OCI-LY7 (cell line): Measurements from ENCODE around the gene PIK3CB. TPM values are rescaled to one million over a fixed set of nuclear protein-coding genes. Genes with fewer than 3 reads are reported as not detected.

Experiments used
- BruUV-seq: library from RNA; stranded (reverse); fragments of 400-500 nt; replicated peaks from 2 replicates; lab custom pipeline; 2021; lab: Mats Ljungman, UMichigan
- CTCF ChIA-PET: fragments of 300-600 bp; sonication (Branson Sonifier 250); formaldehyde crosslinking; loops from one replicate; lab custom pipeline; 2022; ENCODE audit warnings: antibody characterized with exemption; ENCODE audit not compliant: unreplicated experiment; lab: Charles Lee
- POLR2A ChIA-PET: fragments of 300-600 bp; sonication (Branson Sonifier 250); formaldehyde crosslinking; loops from one replicate; lab custom pipeline; 2022; ENCODE audit warnings: antibody characterized with exemption; lab: Charles Lee
- DNase-seq: peaks from one replicate; pipeline ENCODE4 v3.0.0-alpha.2; 2015; ENCODE audit warnings: low spot score
- H2AFZ ChIP-seq: fragments of 200-600 bp; sonication (generic), shearing (Covaris generic); 2 replicates; pipeline ENCODE4 v1.6.1; 2014; ENCODE audit warnings: mild to moderate bottlenecking, antibody characterized with exemption, low read length, moderate library complexity
- H3K27ac ChIP-seq: fragments of 200-600 bp; sonication (generic); 2 replicates; pipeline ENCODE4 v1.5.1; 2014; ENCODE audit warnings: mixed run types, low read depth, mild to moderate bottlenecking, moderate library complexity, low read length, inconsistent platforms; ENCODE audit not compliant: poor library complexity, severe bottlenecking
- H3K36me3 ChIP-seq: fragments of 200-600 bp; sonication (generic); 2 replicates; pipeline ENCODE4 v1.6.1; 2014; ENCODE audit warnings: mild to moderate bottlenecking, antibody characterized with exemption, low read length, moderate library complexity, mixed read lengths; ENCODE audit not compliant: insufficient read depth
- H3K4me1 ChIP-seq: fragments of 200-600 bp; sonication (generic); 2 replicates; pipeline ENCODE4 v1.5.1; 2014; ENCODE audit warnings: mild to moderate bottlenecking, low read length; ENCODE audit not compliant: insufficient read depth, poor library complexity, severe bottlenecking
- H3K4me2 ChIP-seq: fragments of 200-600 bp; sonication (generic); 2 replicates; pipeline ENCODE4 v1.6.1; 2014; ENCODE audit warnings: mild to moderate bottlenecking, low read length
- H3K4me3 ChIP-seq: fragments of 200-600 bp; sonication (generic); 2 replicates; pipeline ENCODE4 v1.5.1; 2014; ENCODE audit warnings: mild to moderate bottlenecking, low read depth, low read length; ENCODE audit not compliant: poor library complexity, severe bottlenecking
- H3K79me2 ChIP-seq: fragments of 200-600 bp; sonication (generic); 2 replicates; pipeline ENCODE4 v1.6.1; 2016; ENCODE audit warnings: low read depth, mild to moderate bottlenecking, low read length, moderate library complexity, mixed read lengths; ENCODE audit not compliant: insufficient read depth
- H3K9me2 ChIP-seq: fragments of 200-600 bp; sonication (generic); 2 replicates; pipeline ENCODE4 v1.6.1; 2016; ENCODE audit warnings: mild to moderate bottlenecking, low read length, mixed read lengths; ENCODE audit not compliant: insufficient read depth
- H3K9me3 ChIP-seq: fragments of 200-600 bp; sonication (generic); 2 replicates; pipeline ENCODE4 v1.6.1; 2014; ENCODE audit warnings: mild to moderate bottlenecking, mixed run types, low read length, mixed read lengths
- H4K20me1 ChIP-seq: fragments of 200-600 bp; sonication (generic); 2 replicates; pipeline ENCODE4 v1.6.1; 2014; ENCODE audit warnings: mild to moderate bottlenecking, antibody characterized with exemption, low read length, moderate library complexity, mixed read lengths; ENCODE audit not compliant: insufficient read depth
- CTCF ChIP-seq: fragments of 200-600 bp; sonication (generic); conservative IDR thresholded peaks from 2 replicates; pipeline ENCODE4 v1.5.1; 2014; ENCODE audit warnings: mild to moderate bottlenecking, antibody characterized with exemption, low read length, moderate library complexity, mixed read lengths
- EZH2phosphoT487 ChIP-seq: fragments of 200-600 bp; sonication (generic); IDR thresholded peaks from 2 replicates; pipeline ENCODE4 v1.6.1; 2018; ENCODE audit warnings: low read depth, borderline replicate concordance, mild to moderate bottlenecking, mixed run types, antibody characterized with exemption, low read length, moderate library complexity, mixed read lengths
- intact Hi-C: fragments of 100-400 bp; cut with micrococcal nuclease; formaldehyde crosslinking; loops from one replicate; pipeline ENCODE4 v1.10.0; 2022; ENCODE audit not compliant: unreplicated experiment
- total RNA-seq, 2 experiments: library from RNA; depleted of rRNA in 1 of 2; stranded (reverse); fragments of >200 nt in 1 of 2; shearing (Covaris generic) in 1 of 2; gene quantifications; 2 replicates each; pipeline ENCODE4 v1.2.3, GENCODE V29; 2014 to 2022

The PIK3CB gene
- total RNA-seq, 2 experiments from 2014 or later: 8.2 to 23.6 TPM

DNA sequence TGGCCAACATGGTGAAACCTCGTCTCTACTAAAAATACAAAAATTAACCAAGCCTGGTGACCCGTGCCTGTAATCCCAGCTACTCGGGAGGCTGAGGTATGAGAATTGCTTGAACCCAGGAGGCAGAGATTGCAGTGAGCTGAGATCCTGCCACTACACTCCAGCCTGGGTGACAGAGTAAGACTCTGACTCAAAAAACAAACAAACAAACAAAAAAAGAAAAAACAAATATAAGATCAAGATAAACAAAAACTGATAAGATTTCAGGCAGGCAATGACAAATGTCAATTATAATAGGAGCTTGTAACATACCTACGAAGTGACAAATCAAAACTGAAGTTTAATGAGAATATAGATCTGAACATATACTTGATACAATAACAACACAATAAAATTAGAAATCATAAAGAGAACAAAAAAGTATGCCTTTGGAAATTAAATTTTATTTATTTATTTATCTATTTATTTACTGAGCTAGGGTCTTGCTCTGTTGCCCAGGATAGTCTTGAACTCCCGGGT lies 155.8 kb downstream of the PIK3CB start:
- H3K27ac ChIP-seq: no peak overlapping the region
- BruUV-seq: no TSS peak
- no peak for TF ChIP-seq CTCF
- no peak for TF ChIP-seq EZH2phosphoT487

GRCh38 chr3:138678086-138678485 lies 156.6 kb downstream of the PIK3CB start:
- Histone ChIP-seq H3K9me2 (no peaks in the 10 kb centered on the region), H3K27ac (no peak overlapping the region), H3K9me3 (peaks cover 18% of the 10 kb centered on the region), H3K4me3 (no peak overlapping the region), H3K4me2 (no peak overlapping the region), H3K36me3 (peaks cover 35% of the 10 kb centered on the region), H3K79me2 (no peaks in the 10 kb centered on the region), H2AFZ (no peak overlapping the region), H3K4me1 (no peaks in the 10 kb centered on the region), H4K20me1 (no peaks in the 10 kb centered on the region)
- DNase-seq: no peak
- no TSS peak for BruUV-seq
- ChIA-PET POLR2A (interaction anchor here (1.3 to 2.2 kb wide), 3 partner anchors 9 to 88 kb away, joined by 3 to 12 read pairs (median 5); no protein-coding TSS in a partner anchor), CTCF (interaction anchor here (0.7 to 1.7 kb wide), 2 partner anchors 237 to 246 kb away, joined by 3 to 4 read pairs; no protein-coding TSS in a partner anchor)
- intact Hi-C loops: no loop called here
- TF ChIP-seq EZH2phosphoT487 (no peak), CTCF (no peak)

More for the DNA sequence above, 155.8 kb downstream of the PIK3CB start:
- no peaks in the 10 kb centered on the region for H3K4me1 ChIP-seq
- peaks cover 18% of the 10 kb centered on the region for H3K9me3 ChIP-seq
- H4K20me1 ChIP-seq: no peaks in the 10 kb centered on the region
- H3K9me2 ChIP-seq: no peaks in the 10 kb centered on the region
- H3K79me2 ChIP-seq: no peaks in the 10 kb centered on the region
- no peak overlapping the region for H3K4me3 ChIP-seq
- H2AFZ ChIP-seq: no peak overlapping the region
- DNase-seq: no peak
- H3K36me3 ChIP-seq: peaks cover 35% of the 10 kb centered on the region
- POLR2A ChIA-PET: interaction anchor here (1.0 to 2.2 kb wide), 6 partner anchors 8 to 89 kb away, joined by 3 to 12 read pairs (median 4); no protein-coding TSS in a partner anchor
- intact Hi-C loops: no loop called here
- CTCF ChIA-PET: interaction anchor here (1.7 kb wide), 1 partner anchor 237 kb away, joined by 4 read pairs; no protein-coding TSS in a partner anchor
- no peak overlapping the region for H3K4me2 ChIP-seq

DNA sequence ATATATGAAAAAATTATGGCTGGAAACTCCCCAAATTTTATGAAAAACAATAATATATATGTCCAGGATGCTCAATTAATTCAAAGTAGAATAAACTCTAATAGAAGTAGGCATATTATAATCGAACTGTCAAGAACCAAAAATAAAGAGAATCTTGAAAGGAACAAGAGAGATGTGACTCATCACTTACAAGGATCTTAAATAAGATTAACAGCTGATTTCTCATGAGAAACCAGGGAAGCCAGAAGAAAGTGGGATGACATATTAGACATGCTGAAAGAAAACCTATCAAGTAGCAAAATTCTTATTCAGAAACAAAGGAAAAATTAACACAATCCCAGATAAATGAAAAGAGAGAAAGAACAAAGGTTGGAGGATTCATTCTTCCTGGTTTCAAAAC lies 159.3 kb downstream of the PIK3CB start:
- Histone ChIP-seq H3K4me3 (no peak overlapping the region), H3K36me3 (peaks cover 37% of the 10 kb centered on the region), H3K79me2 (no peaks in the 10 kb centered on the region), H3K4me1 (no peaks in the 10 kb centered on the region), H3K9me2 (no peaks in the 10 kb centered on the region), H4K20me1 (no peaks in the 10 kb centered on the region), H3K4me2 (no peak overlapping the region), H2AFZ (no peak overlapping the region), H3K27ac (no peak overlapping the region), H3K9me3 (peaks cover 18% of the 10 kb centered on the region)
- no peak for TF ChIP-seq CTCF
- no peak for TF ChIP-seq EZH2phosphoT487
- ChIA-PET CTCF (no interaction called here), POLR2A (no interaction called here)
- no TSS peak for BruUV-seq
- peak; percentile 4 for DNase-seq
- intact Hi-C loops: no loop called here
